ENCODE data around the gene ATP8B2.
A peak's percentile ranks its signal among the peaks of the same experiment; 100 is the strongest.
"Not testable (repeated sequence)": the region's sequence is repeated elsewhere in the genome, so short reads cannot be mapped to it uniquely, and the experiment has no call there.

ATP8B2 gene

GRCh38 chr1:154344977-154345837, 19.9 kb downstream of the ATP8B2 start:
- peak in 4 of 58 donors; percentile 5 to 19 (median 10) for DNase-seq

- no peak for DNase-seq
Measured at GRCh38 chr1:154346276-154346917, 21.1 kb downstream of the ATP8B2 start.

- DNase-seq, result no peak
Measured at GRCh38 chr1:154347961-154348360, 22.6 kb downstream of the ATP8B2 start.

- peak in 2 of 58 donors; percentile 12 to 20 for DNase-seq
Measured at GRCh38 chr1:154348429-154349076, 23.2 kb downstream of the ATP8B2 start.

- DNase-seq, result no peak
Measured at GRCh38 chr1:154349121-154349520, 23.8 kb downstream of the ATP8B2 start.

- no peak for DNase-seq
Measured at GRCh38 chr1:154350383-154350782, 25.1 kb downstream of the ATP8B2 start.

- DNase-seq, result no peak
Measured at GRCh38 chr1:154351363-154352068, 26.2 kb downstream of the ATP8B2 start.

- DNase-seq, result no peak
Measured at GRCh38 chr1:154352245-154352580, 26.9 kb downstream of the ATP8B2 start.

GRCh38 chr1:154352581-154353459, 27.5 kb downstream of the ATP8B2 start:
- DNase-seq, result peak in 39 of 58 donors; percentile 11 to 63 (median 32)

GRCh38 chr1:154353460-154353904, 28.2 kb downstream of the ATP8B2 start:
- DNase-seq, result no peak

- no peak for DNase-seq
Measured at GRCh38 chr1:154353966-154354365, 28.6 kb downstream of the ATP8B2 start.

GRCh38 chr1:154358519-154358918, 33.2 kb downstream of the ATP8B2 start:
- no peak for DNase-seq

- no peak for DNase-seq
Measured at GRCh38 chr1:154360288-154360687, 35.0 kb downstream of the ATP8B2 start.

- not testable (repeated sequence) for DNase-seq
Measured at GRCh38 chr1:154360881-154361280, 35.6 kb downstream of the ATP8B2 start.

GRCh38 chr1:154361357-154361756, 36.0 kb downstream of the ATP8B2 start:
- no peak for DNase-seq

GRCh38 chr1:154371436-154371835, 46.1 kb downstream of the ATP8B2 start:
- DNase-seq, result no peak

GRCh38 chr1:154373777-154374357, 48.5 kb downstream of the ATP8B2 start:
- DNase-seq, result not testable (repeated sequence)

- DNase-seq, result no peak
Measured at GRCh38 chr1:154379301-154379700, 54.0 kb downstream of the ATP8B2 start.

- DNase-seq, result no peak
Measured at GRCh38 chr1:154384650-154385489, 59.5 kb downstream of the ATP8B2 start.
